Tibial artery (tissue), 4 donors: ENCODE data around the gene PPP1R9B.

Experiments used
- DNase-seq, 2 donors: peaks; one replicate each; pipeline ENCODE4 v3.0.0-alpha.2; 2019
- H3K27ac ChIP-seq, 2 donors: fragments of 200-600 bp; sonication (generic) in 1 of 2; 1 replicate in 1 of 2; 2 replicates in 1 of 2; pipeline ENCODE4 v1.5.1; 2018 to 2019; ENCODE audit warnings: mild to moderate bottlenecking in 1 of 2
- H3K27me3 ChIP-seq, 2 donors: fragments of 200-600 bp; sonication (generic) in 1 of 2; one replicate each; pipeline versions ENCODE4 v1.5.1 to v1.6.0; 2016 to 2019
- H3K36me3 ChIP-seq, 3 donors: fragments of 200-600 bp; sonication (generic) in 2 of 3; one replicate each; pipeline ENCODE4 v1.5.1; 2016 to 2019; ENCODE audit warnings: mild to moderate bottlenecking in 2 of 3
- H3K4me1 ChIP-seq, 4 donors: fragments of 200-600 bp; sonication (generic) in 2 of 4; 1 replicate in 3 of 4; 2 replicates in 1 of 4; pipeline ENCODE4 v1.5.1; 2016 to 2019
- H3K4me3 ChIP-seq, 2 donors: fragments of 200-600 bp; sonication (generic) in 1 of 2; 1 replicate in 1 of 2; 2 replicates in 1 of 2; pipeline ENCODE4 v1.5.1; 2018 to 2019; ENCODE audit warnings: mild to moderate bottlenecking in 2 of 2
- H3K9me3 ChIP-seq, 3 donors: fragments of 200-600 bp; sonication (generic) in 1 of 3; one replicate each; pipeline ENCODE4 v1.5.1; 2016 to 2019
- CTCF ChIP-seq, 2 experiments: fragments of 200-600 bp in 1 of 2; fragments of 450-650 bp in 1 of 2; IDR thresholded peaks; one replicate each; pipeline ENCODE4 v1.5.1; 2017 to 2019; ENCODE audit warnings: antibody characterized with exemption in 2 of 2, mild to moderate bottlenecking in 1 of 2, moderate library complexity in 1 of 2
- intact Hi-C: fragments of 100-400 bp; cut with DNase I; formaldehyde crosslinking; loops from one replicate; pipeline ENCODE4 v1.15.0; 2023; ENCODE audit warnings: low total_unique reads

Gene PPP1R9B

GRCh38 chr17:50161023-50161910 lies 10.8 kb upstream of the PPP1R9B start:
- Histone ChIP-seq H3K4me1 (peaks cover 0 to 42% (median 25%) of the 10 kb centered on the region in 4 donors), H3K4me3 (peak overlapping the region; percentile 49 to 58), H3K27ac (peak overlapping the region; percentile 77), H3K9me3 (no peaks in the 10 kb centered on the region), H3K27me3 (no peaks in the 10 kb centered on the region), H3K36me3 (no peaks in the 10 kb centered on the region)
- DNase-seq = peak; percentile 90 to 96
- intact Hi-C loops = loop anchor here (10.0 kb wide), 1 partner anchor 46 kb away; no protein-coding TSS in a partner anchor
- peak; percentile 95 to 99 for TF ChIP-seq CTCF (IDR thresholded peaks at IDR 0.05)

- H3K9me3 ChIP-seq = no peaks in the 10 kb centered on the region
- no peaks in the 10 kb centered on the region for H3K36me3 ChIP-seq
- intact Hi-C loops = loop anchor here (2.0 kb wide), 1 partner anchor 17 kb away; no protein-coding TSS in a partner anchor
- TF ChIP-seq CTCF (IDR thresholded peaks at IDR 0.05) = no peak
- H3K27ac ChIP-seq = peak overlapping the region in 1 of 2 donors; percentile 93
- no peak overlapping the region for H3K4me3 ChIP-seq
- peaks cover 0 to 50% (median 36%) of the 10 kb centered on the region in 4 donors for H3K4me1 ChIP-seq
- H3K27me3 ChIP-seq = no peaks in the 10 kb centered on the region
- DNase-seq = no peak
Measured at GRCh38 chr17:50157891-50158290, 7.4 kb upstream of the PPP1R9B start.

GRCh38 chr17:50155115-50155819 lies 4.8 kb upstream of the PPP1R9B start:
- Histone ChIP-seq H3K27ac (peak overlapping the region; percentile 91 to 93), H3K4me1 (peaks cover 0 to 51% (median 43%) of the 10 kb centered on the region in 4 donors), H3K4me3 (peak overlapping the region; percentile 10 to 26), H3K36me3 (no peaks in the 10 kb centered on the region), H3K9me3 (no peaks in the 10 kb centered on the region), H3K27me3 (no peaks in the 10 kb centered on the region)
- TF ChIP-seq CTCF (IDR thresholded peaks at IDR 0.05) = no peak
- intact Hi-C loops = no loop called here
- peak; percentile 80 to 92 for DNase-seq

GRCh38 chr17:50154604-50155003 lies 4.1 kb upstream of the PPP1R9B start:
- intact Hi-C loops = no loop called here
- Histone ChIP-seq H3K36me3 (no peaks in the 10 kb centered on the region), H3K4me1 (peaks cover 0 to 52% (median 43%) of the 10 kb centered on the region in 4 donors), H3K27me3 (no peaks in the 10 kb centered on the region), H3K27ac (peak overlapping the region; percentile 91 to 93), H3K9me3 (no peaks in the 10 kb centered on the region), H3K4me3 (no peak overlapping the region)
- DNase-seq = no peak
- TF ChIP-seq CTCF (IDR thresholded peaks at IDR 0.05) = no peak

GRCh38 chr17:50153650-50154575 lies 3.4 kb upstream of the PPP1R9B start:
- H3K4me3 ChIP-seq = no peak overlapping the region
- intact Hi-C loops = no loop called here
- no peaks in the 10 kb centered on the region for H3K9me3 ChIP-seq
- no peak for TF ChIP-seq CTCF (IDR thresholded peaks at IDR 0.05)
- H3K27ac ChIP-seq = peak overlapping the region; percentile 91 to 93
- H3K4me1 ChIP-seq = peaks cover 0 to 57% (median 43%) of the 10 kb centered on the region in 4 donors
- H3K27me3 ChIP-seq = no peaks in the 10 kb centered on the region
- H3K36me3 ChIP-seq = no peaks in the 10 kb centered on the region
- peak; percentile 69 to 86 for DNase-seq
